Tongue (tissue), 2 donors: ENCODE measurements around the gene P2RY4. TPM values are rescaled to one million over a fixed set of nuclear protein-coding genes. Genes with fewer than 3 reads are reported as not detected.
"Not testable (repeated sequence)": the region's sequence is repeated elsewhere in the genome, so short reads cannot be mapped to it uniquely, and the experiment has no call there.

Experiments used
- DNase-seq: peaks from one replicate; pipeline ENCODE4 v3.0.0-alpha.2; 2015
- total RNA-seq: library from RNA; depleted of rRNA; stranded (reverse); fragments of >200 nt; gene quantifications from one replicate; pipeline ENCODE4 v1.2.3, GENCODE V29; 2014

The P2RY4 gene
- total RNA-seq, result 0.41 TPM

DNA sequence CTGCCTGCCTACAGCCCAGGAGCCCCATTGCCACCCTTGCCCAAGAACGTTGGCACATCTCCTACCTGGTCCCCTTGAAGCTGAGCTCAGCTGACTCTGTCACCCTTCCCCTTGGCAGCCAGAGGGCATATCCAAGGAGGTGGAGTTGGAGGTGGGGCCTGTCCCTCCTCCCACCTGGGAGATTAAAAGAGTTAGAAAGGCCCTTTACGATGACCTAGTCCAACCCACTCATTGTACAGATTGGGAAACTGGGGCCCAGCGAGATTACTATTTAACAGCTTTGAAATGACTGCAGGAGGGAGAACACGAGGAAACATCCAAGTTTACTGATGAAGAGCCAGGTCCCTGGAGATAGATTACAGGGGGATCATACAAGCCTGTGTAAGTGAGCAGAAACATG, at the start of gene P2RY4:
P2RY4 (minus strand) TSS at position 101 of the 400 bp plus-strand sequence. CDS start 580 bp downstream, outside the sequence.
- no peak for DNase-seq

DNA sequence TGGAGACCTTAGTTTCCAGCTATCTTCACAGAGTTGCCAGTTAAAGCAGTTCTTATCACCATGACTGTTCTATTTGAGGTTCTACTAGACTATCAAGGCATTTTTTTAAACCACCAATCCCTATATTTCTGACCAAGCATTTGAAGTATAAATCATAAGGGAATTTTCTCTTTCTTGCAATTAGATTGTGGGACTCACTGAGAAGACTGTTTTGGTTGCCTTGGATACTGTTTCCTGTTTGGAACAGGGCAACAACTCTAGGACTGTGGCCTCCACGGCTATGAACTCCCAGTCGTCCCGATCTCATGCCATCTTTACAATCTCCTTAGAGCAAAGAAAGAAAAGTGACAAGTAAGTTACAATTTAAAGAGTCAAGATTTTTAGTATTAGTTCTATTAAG, 41.7 kb upstream of the P2RY4 start:
- no peak for DNase-seq

DNA sequence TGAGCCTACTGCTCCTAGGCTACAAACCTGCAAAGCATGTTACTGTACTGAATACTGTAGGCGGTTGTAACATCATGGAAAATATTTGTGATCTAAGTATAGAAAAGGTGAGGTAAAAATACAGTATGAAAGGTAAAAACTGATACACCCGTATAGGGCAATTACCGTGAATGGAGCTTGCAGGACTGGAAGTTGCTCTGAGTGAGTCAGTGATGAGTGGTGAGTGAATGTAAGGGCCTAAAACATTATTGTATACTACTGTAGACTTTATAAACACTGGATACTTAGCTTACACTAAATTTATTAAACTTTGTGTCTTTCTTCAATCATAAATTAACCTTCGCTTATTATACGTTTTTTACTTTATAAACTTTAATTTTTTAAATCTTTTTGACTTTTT, 33.6 kb upstream of the P2RY4 start:
- no peak for DNase-seq

DNA sequence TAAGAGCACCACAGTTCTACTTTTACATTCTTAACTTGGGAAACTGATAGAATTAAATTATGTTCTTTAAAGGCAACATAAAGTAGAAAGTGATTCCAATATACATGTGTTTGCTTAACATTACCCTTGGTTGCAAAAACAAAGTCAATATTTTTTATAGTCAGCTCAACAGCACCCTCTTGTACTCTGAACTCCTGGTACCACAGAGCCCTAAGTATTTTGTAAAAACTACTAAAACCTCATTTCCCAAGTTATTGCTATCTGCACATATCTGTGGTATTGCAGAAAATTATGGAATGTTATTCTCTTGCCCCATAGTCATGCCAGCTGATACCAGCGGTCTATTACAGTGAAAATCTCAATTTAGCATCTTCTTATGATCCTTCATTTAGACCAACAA, 32.8 kb upstream of the P2RY4 start:
- DNase-seq, result no peak

DNA sequence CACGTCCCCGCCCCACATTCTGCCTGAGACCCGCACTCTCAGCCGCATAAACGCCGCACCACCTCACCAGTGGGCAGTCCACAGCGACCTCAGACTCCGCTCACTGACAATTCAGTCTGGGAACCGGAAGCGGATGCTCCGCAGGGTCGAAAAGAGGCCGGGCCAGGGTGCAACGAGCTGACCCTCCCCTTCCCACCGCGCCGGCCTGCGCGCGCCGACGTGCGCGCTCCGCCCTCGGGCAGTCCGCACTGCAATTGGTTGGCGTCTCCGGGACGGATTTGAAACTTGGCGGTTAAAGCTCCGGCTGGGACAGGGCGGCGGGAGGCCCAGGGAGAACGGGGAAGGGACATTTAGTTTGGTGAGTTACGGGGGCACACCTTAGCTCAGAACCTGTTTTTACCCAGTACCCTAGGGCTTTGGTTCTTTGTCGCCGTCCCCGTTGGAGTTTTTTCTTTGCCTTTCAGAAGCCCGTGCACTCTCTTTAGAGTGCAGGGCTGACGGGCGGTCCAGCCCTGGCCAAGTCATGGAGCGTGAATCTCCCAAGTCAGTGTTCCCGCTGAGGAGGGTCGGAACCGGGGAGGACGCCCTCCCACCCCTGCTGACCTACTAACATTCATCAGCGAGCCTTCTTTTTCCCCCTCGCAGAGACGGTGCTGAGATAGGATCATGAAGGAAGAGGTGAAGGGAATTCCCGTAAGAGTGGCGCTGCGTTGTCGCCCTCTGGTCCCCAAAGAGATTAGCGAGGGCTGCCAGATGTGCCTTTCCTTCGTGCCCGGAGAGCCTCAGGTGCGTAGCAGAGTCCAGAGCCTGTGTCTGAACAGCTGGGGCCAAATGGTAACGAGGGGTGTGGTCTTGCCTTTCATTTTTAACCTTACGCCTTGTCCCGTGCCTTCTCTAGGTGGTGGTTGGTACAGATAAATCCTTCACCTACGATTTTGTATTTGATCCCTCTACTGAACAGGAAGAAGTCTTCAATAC, 30.1 kb upstream of the P2RY4 start, which contains the start of the genes KIF4A and PDZD11:
KIF4A (plus strand) TSS at position 312 of the 978 bp plus-strand sequence; CDS start at position 667, 355 bp downstream.
PDZD11 (minus strand) TSS at position 135 of the 978 bp plus-strand sequence. CDS start 586 bp downstream, outside the sequence.
- DNase-seq, result peak; percentile 89

DNA sequence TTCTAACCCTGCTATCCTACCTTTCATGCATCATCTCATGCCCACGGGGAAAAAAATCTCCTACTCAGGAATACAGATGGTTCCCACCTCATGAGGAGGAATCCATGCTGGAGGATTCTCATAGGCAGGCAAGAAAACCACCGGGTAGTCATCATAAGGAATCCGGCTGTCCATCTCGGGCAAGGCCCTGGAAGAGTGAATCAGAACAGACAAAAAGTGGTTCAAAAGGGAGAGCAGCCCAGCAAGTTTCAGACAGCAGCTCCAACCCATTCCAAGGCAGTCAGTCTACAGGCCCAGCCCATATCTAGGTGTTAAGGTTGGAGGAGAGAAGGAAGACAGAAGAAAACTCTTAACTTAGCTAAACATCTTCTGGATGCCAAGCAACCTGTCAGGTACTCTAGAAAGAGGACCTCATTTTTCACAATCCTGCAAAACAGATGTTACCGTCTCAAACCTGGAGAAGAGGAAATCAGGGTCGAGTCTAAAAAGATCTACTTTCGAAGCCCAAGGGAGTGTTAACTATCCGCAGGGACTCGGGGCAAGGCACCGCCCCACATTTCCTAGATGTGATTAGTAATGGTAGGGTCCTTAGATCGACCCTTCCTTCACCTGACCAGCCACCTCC, 29.3 kb upstream of the P2RY4 start:
- DNase-seq, result no peak

DNA sequence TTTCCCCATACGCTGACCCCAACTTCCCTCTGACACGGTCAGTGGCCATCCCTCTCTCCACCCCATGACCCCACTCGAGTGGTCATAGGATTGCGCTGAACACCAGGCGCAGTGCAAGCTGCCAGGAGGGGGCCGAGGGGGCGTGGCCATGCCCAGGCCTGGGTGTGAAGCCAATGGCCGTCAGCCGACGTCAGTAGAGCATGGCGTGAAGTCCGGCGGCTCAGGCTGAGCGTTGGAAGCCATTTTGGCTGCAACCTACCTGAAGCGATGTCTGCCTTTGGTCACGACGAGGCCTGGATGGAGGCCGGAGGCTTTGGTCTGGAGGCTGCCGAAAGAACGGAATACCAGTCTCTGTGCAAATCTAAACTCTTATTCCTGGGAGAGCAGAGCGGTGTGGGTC, 21.9 kb upstream of the P2RY4 start, which contains the start of gene RAB41:
RAB41 (plus strand) TSS at position 222 of the 400 bp plus-strand sequence; CDS start at position 268, 46 bp downstream.
- no peak for DNase-seq

DNA sequence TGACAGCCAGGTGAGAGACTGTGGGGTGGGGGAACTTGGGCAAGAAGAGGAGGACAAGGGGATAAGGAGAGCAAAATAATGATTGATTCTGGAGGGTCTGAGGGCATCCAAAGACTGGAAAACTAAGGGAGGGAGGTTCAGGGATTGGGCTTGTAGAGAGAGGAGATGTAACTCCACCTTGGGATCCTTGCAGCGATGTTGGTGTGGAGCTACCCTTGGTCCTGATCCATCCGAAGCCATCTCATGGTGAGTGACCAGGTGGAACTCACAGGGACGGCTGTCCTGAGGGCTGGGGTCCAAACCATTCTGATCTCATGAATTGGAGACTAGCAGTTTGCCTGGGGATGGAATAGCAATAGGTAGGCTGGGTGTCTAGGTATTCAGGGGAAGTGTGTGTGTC, 20.6 kb upstream of the P2RY4 start:
- no peak for DNase-seq

DNA sequence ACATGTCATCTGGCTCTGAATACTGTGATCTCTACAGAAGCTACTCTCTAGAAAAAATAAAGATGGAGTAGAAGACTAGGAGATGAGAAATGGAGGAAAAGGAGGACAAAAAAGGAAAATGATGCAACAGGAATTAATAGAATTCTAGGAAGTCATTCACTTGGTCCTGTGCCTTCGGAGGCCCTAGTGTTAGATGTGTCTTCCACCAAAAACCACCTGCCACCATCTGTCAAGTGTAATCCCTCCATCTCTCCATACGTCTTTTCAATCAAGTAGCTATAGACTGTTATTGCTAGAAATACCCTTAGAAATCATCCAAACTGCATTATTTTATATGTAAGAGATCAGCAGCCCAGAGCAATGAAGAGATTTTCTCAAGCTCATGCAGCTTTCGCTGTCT, 19.1 kb upstream of the P2RY4 start:
- no peak for DNase-seq

DNA sequence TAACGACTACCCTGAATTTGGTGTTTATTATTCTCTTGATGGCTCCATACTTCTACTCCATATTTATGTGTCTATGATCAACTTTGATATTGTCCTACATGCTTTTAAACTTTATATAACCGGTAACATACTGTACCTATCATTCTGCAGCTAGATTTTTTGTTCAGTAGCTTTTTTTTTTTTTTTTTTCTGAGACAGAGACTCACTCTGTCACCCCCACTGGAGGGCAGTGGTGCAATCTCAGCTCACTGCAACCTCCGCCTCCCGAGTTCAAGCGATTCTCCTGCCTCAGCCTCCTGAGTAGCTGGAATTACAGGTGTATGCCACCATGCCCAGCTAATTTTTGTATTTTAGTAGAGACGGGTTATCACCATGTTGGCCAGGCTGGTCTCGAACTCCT, 14.0 kb upstream of the P2RY4 start:
- not testable (repeated sequence) for DNase-seq

DNA sequence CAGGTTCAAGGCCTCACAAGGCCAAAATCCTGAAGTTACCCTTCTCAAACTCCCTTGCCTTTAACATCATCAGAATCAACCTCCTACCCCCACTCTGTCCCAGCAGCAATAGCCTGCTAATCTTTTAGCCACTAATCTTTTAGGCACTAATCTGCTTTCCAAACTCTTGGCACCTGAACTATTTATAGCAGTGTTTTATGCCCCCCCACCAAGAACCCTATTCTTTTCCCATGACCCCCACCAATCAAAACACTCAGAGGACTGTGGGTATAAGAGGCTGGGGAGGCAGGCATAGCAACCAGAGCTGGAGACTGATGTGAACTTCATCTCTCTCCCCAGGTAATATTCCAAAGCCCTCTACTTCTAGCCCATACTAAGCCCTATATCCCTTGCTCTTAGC, 8.0 kb upstream of the P2RY4 start, which contains the start of gene ARR3:
ARR3 (plus strand) TSS at position 301 of the 400 bp plus-strand sequence. CDS start 1,052 bp downstream, outside the sequence.
- DNase-seq, result no peak

DNA sequence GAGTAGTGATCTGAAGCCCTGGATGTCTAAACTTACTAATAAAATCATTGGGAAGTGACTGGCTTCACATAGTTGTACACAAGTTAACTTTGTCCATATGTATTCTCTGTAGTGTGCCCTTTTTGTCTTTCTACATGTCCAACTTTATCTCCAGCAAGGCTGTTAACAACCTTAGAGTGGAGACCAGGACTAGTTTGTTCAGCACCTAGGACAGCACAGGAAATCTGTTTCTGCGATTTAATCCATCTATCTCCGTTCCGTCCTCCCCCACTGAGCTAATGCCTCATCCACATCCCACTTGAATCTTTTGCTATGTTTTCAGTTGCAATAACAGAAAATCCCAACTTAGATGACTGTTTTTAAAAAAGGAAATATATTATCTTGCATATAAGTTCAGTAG, 4.8 kb upstream of the P2RY4 start:
- no peak for DNase-seq

DNA sequence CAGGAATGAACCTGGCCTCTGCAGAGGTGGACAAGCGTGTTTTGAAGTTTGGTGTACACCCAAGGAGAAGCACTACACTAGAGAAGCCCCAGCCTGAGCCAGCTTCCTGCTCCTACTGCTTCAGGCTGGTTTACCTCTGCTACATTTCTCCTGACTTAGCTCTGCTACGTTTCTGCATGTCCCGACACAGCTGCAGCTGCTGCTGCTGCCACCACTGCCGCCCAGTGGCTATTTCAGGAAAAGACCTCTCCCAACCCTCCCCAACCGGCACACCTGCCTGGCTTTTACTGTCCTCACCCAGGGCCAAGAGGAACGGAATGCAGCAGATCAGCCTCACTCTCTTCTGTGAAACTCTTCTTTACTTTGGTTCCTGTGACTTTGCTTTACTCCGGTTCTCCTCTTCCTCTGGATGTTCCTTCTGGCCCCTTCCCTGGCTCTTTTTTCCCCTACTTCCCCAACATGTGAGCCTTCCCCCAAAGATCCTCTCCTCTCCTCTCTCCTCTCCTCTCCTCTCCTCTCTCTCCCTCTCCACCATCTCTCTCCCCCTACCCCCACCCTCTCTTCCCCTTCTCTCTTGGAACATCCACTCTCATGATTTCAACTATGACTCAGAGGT, 3.1 kb upstream of the P2RY4 start:
- peak; percentile 48 for DNase-seq

DNA sequence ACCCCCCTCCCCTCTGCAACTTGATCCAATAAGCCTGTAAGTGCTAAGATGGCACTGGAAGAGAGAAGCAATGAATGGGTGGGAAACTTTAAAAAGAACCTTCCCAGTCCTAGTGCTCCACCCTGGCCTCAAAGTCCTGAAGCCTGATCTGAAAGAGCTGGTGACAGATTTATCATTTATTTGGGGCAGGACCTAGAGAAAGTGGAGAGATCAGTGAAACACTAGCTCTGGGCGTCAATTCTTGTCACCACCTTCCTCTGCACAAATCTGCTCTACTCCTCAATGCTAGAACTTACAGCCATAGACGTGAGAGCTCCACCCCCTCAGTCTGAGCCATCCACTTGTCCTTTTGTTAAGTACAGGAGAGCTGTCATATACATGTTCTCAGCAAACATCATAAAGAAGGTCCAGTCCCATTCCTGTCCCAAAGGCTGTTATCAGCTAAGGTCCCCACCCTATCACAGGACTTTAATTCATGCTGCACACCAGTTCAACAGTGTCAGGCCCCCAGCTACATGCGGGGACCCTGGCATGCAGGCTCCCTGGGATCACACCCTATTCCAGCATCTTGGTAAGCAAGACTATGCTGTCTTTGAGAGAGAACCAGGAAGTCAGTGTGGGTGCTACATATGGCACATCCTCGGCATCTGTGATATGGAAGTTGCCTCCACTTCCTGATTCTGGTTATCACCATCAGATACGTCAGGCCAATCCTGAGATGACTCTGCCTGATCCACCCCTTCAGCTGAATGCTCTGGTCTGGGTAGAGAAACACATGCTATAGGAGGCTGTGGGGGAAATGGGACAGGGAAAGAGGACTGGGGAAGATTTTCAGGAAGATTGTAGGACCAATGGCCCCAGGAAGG, 2.3 kb downstream of the P2RY4 start:
- no peak for DNase-seq

DNA sequence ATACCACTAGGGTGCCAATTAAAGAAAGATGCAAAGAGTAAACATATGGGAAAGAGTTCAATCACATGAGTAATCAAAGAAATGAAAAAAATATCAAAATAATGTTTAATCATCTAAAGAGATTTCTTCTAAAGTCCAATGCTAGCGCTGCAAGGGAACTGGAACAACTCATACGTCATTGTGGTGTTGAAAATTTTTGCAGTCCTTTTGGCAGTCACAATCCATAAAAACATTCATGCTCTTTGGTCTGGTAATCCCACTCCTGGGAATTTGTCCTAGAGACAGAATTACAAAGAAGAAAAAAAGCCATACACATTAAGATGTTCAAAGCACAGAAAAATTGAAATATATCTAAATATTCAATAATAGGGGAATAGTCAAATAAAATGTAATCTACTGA, 4.6 kb downstream of the P2RY4 start:
- no peak for DNase-seq

DNA sequence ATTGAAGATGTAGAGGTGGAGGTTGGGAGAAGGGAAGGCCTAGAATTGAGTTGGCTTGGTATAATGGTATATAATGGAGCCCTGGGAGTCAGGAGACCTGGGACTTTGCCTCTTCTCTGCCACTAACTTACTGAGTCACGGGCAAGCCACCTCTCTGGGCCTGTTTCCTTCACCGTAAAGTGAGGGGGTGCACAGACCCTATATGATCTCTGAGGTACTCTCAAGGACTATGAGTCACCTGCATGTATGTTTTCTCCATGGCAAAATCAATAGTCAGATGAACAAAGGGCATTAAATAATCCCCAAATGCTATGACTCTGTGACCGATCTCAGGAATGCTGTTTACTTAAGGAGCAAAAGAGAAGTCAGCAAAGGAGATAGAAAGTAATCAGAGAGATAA, 5.1 kb downstream of the P2RY4 start:
- DNase-seq, result no peak

DNA sequence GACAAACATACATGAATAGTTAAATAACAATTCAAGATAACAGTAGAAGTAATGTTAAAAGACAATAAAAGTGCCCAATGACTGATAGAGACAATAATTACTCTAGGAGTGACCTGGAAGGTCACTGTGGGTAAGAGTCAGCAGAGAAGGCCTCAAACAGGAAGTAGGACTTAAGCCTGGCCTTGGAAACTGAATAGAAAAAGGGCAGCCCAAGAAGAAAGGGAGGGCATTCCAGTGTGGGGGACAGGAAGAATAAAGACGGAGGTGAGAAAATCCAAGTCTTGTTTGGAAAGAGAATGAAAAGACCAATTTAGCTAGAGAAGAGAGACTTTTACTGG, 6.0 kb downstream of the P2RY4 start:
- DNase-seq, result no peak

DNA sequence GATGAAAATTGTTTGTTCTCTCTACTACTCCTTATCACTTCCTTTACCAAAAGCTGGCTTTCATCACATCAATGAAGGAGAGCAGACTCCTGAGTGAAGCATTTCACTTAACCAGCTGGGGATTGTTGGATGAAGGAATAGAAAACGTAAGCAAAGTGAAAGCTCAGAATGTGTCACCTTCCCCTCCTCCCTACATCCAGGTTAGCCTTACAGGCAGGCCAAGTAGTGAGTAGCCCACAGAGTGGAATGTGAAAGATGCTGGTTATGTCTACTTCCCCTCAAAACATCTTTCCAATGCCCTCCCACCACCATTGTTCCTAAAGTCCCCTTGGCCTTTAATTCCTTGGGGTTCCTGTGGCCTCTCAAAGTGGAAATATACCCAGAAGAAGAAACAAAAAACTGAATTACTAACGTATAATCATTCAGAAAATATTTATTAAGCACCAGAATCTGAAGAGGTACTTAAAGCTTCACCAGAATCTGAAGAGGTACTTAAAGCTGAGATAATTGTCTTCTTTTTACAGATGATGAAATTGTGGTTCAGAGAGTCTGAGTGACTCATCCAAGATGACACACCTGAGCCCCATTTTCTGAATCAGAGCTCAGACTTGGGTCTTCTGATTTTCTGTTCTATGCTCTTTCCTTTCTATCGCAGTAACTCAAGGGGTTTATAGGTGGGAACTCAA, 6.5 kb downstream of the P2RY4 start:
- DNase-seq, result no peak

DNA sequence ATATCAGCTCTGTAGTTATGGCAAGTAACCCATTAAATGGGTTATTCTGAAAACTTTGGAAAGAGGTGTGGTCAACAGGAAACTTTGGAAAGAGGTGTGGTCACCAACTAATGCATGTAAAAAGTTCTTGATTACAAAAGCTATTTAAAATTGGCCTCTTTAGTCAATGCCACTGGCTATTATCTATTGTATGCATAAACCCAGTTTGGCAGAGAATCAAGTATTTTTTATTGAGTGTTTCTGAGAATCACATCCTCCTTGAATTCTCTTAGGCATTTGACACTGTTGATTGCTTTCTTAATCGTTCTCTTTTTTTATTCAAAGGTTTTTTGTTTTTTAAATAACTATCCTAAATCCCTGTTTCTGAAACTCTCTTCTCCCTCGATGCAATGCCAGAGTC, 7.5 kb downstream of the P2RY4 start:
- no peak for DNase-seq

DNA sequence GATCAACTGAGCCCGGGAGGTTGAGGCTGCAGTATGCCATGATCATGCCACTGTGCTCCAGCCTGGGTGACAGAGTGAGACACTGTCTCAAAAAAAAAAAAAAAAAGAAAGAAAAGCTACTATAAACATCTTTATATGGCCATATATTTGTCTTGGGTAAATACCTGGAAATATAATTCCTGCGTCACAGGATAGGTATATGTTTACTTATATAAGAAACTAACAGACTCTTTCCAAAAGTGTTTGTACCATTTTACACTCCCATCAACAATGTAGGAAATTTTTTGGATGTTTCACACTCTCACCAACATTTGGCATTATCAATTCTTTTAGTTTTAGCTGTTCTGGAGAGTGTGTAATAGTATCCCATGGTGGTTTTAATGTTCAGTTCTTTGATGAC, 12.8 kb downstream of the P2RY4 start:
- no peak for DNase-seq

DNA sequence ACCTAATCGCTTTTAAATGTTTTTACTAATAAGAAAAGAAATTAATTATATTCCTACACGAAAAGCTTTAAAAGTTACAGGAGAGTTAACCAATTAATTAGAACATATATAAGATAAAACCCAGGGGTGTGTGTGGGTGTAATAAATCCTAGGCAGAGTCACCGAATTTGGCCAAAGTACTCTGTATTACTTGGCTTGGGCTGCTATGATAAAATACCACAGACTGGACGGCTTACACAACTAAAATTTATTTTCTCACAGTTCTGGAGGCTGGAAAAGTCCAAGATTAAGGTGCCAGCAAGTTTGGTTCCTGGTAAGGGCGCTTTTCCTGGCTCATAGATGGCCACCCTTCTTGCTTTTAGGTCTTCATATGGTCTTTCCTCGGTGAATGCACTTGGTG, 15.1 kb downstream of the P2RY4 start:
- no peak for DNase-seq
